Measurements from ENCODE around the gene PTCRA.

- TF ChIP-seq TAF1 (IDR thresholded peaks at IDR 0.05; ENCODE audit: low read depth, low read length) (no peak), POLR2A (IDR thresholded peaks at IDR 0.05; ENCODE audit: low read depth, low read length) (no peak), SPI1 (IDR thresholded peaks at IDR 0.05; ENCODE audit: low read depth, low read length) (no peak)
Measured at GRCh38 chr6:42907336-42907735, 8.5 kb upstream of the PTCRA start.

Measured in GM12891 (cell line).